Measurements from ENCODE around the gene GPC6.

GPC6 gene

GRCh38 chr13:93794197-93794885, 567.7 kb downstream of the GPC6 start:
- DNase-seq: no peak

- no peak for DNase-seq
These were observed 570.9 kb downstream of the GPC6 start for GRCh38 chr13:93797463-93797862.

- no peak for DNase-seq
These were observed 573.7 kb downstream of the GPC6 start for GRCh38 chr13:93800342-93800741.

- DNase-seq: no peak
These were observed 579.1 kb downstream of the GPC6 start for GRCh38 chr13:93805736-93806135.

GRCh38 chr13:93806861-93807260, 580.3 kb downstream of the GPC6 start:
- no peak for DNase-seq

- DNase-seq: no peak
These were observed 583.7 kb downstream of the GPC6 start for GRCh38 chr13:93810264-93810663.

GRCh38 chr13:93811071-93811737, 584.6 kb downstream of the GPC6 start:
- DNase-seq: no peak

- DNase-seq: no peak
These were observed 585.1 kb downstream of the GPC6 start for GRCh38 chr13:93811738-93812112.

- DNase-seq: no peak
These were observed 588.1 kb downstream of the GPC6 start for GRCh38 chr13:93814658-93815057.

- no peak for DNase-seq
These were observed 591.7 kb downstream of the GPC6 start for GRCh38 chr13:93818345-93818744.

GRCh38 chr13:93819331-93819890, 592.8 kb downstream of the GPC6 start:
- DNase-seq: no peak

GRCh38 chr13:93824286-93824685, 597.7 kb downstream of the GPC6 start:
- no peak for DNase-seq

- no peak for DNase-seq
These were observed 607.4 kb downstream of the GPC6 start for GRCh38 chr13:93834051-93834450.

- DNase-seq: no peak
These were observed 616.5 kb downstream of the GPC6 start for GRCh38 chr13:93843082-93843481.

- DNase-seq: no peak
These were observed 620.6 kb downstream of the GPC6 start for GRCh38 chr13:93847162-93847561.

GRCh38 chr13:93848247-93848646, 621.6 kb downstream of the GPC6 start:
- DNase-seq: no peak

GRCh38 chr13:93851236-93851635, 624.6 kb downstream of the GPC6 start:
- DNase-seq: no peak

- DNase-seq: no peak
These were observed 627.3 kb downstream of the GPC6 start for GRCh38 chr13:93853912-93854311.

- no peak for DNase-seq
These were observed 630.5 kb downstream of the GPC6 start for GRCh38 chr13:93857126-93857525.

GRCh38 chr13:93859716-93860115, 633.1 kb downstream of the GPC6 start:
- DNase-seq: no peak

GRCh38 chr13:93861818-93862217, 635.2 kb downstream of the GPC6 start:
- no peak for DNase-seq

- no peak for DNase-seq
These were observed 635.7 kb downstream of the GPC6 start for GRCh38 chr13:93862259-93862658.

GRCh38 chr13:93865235-93865634, 638.6 kb downstream of the GPC6 start:
- DNase-seq: no peak

- no peak for DNase-seq
These were observed 640.9 kb downstream of the GPC6 start for GRCh38 chr13:93867481-93867880.

GRCh38 chr13:93872376-93872775, 645.8 kb downstream of the GPC6 start:
- DNase-seq: no peak

Data from activated naive CD4-positive, alpha-beta T cell (primary cell).